SK-N-SH (cell line): Measurements from ENCODE around the gene MRPS34. TPM values are rescaled to one million over a fixed set of nuclear protein-coding genes. Genes with fewer than 3 reads are reported as not detected.

Experiments
- CTCF ChIA-PET: fragments of 300-600, 350-600 bp; formaldehyde crosslinking; extraction: SDS; loops from one replicate; lab custom pipeline; 2021; lab: Yijun Ruan, JAX
- POLR2A ChIA-PET: fragments of 350-600 bp; sonication (Branson Sonifier 250); formaldehyde crosslinking; extraction: SDS; loops from one replicate; lab custom pipeline; 2020; ENCODE audit warnings: antibody characterized with exemption, inconsistent platforms; lab: Yijun Ruan, JAX
- DNase-seq: peaks from one replicate; pipeline ENCODE4 v3.0.0; 2012
- H2AFZ ChIP-seq: fragments of 200-600 bp; sonication (generic); 2 replicates; pipeline ENCODE4 v1.8.1; 2016; ENCODE audit warnings: antibody characterized with exemption, mild to moderate bottlenecking, low read depth
- H3F3A ChIP-seq: fragments of 200-600 bp; sonication (generic); replicated peaks from 2 replicates; pipeline ENCODE3; 2016; ENCODE audit warnings: antibody characterized with exemption, mild to moderate bottlenecking; ENCODE audit not compliant: insufficient read depth
- H3K27ac ChIP-seq, 2 experiments: fragments of 200-500 bp in 1 of 2; fragments of 200-600 bp in 1 of 2; sonication (Bioruptor generic) in 1 of 2; sonication (generic), shearing (Covaris generic) in 1 of 2; 2 replicates each; pipeline versions ENCODE4 v1.5.1 to v1.6.1; 2014 to 2016; ENCODE audit warnings: low read depth in 2 of 2, inconsistent platforms in 1 of 2, low read length in 1 of 2, mild to moderate bottlenecking in 1 of 2, mixed read lengths in 1 of 2
- H3K27me3 ChIP-seq: fragments of 200-600 bp; sonication (generic), shearing (Covaris generic); 2 replicates; pipeline ENCODE4 v1.6.1; 2016; ENCODE audit warnings: mixed run types; ENCODE audit not compliant: insufficient read depth
- H3K36me3 ChIP-seq, 2 experiments: fragments of 200-500 bp in 1 of 2; fragments of 200-600 bp in 1 of 2; sonication (Bioruptor generic) in 1 of 2; sonication (generic) in 1 of 2; replicated peaks in 1 of 2; 2 replicates each; pipeline versions ENCODE3 to v1.5.1; 2014 to 2016; ENCODE audit warnings: low read length in 1 of 2, mild to moderate bottlenecking in 1 of 2; ENCODE audit not compliant: insufficient read depth in 2 of 2, control insufficient read depth in 1 of 2
- H3K4me1 ChIP-seq, 2 experiments: fragments of 200-500 bp in 1 of 2; fragments of 200-600 bp in 1 of 2; sonication (Bioruptor generic) in 1 of 2; sonication (generic), shearing (Covaris generic) in 1 of 2; 2 replicates each; pipeline versions ENCODE4 v1.5.1 to v1.6.1; 2014 to 2016; ENCODE audit warnings: low read depth in 1 of 2, low read length in 1 of 2, mixed run types in 1 of 2; ENCODE audit not compliant: insufficient read depth in 2 of 2, control insufficient read depth in 1 of 2
- H3K4me2 ChIP-seq: fragments of 200-600 bp; sonication (generic), shearing (Covaris generic); 2 replicates; pipeline ENCODE4 v1.6.1; 2017; ENCODE audit warnings: mixed run types
- H3K4me3 ChIP-seq, 2 experiments: fragments of 200-500 bp in 1 of 2; fragments of 200-600 bp in 1 of 2; sonication (Bioruptor generic) in 1 of 2; sonication (generic), shearing (Covaris generic) in 1 of 2; 2 replicates each; pipeline versions ENCODE4 v1.5.1 to v1.8.1; 2014 to 2016; ENCODE audit warnings: low read depth in 2 of 2, inconsistent platforms in 1 of 2, low read length in 1 of 2, mild to moderate bottlenecking in 1 of 2, mixed read lengths in 1 of 2, moderate library complexity in 1 of 2
- H3K79me2 ChIP-seq: fragments of 200-600 bp; sonication (generic); 2 replicates; pipeline ENCODE4 v1.8.1; 2017; ENCODE audit warnings: mild to moderate bottlenecking; ENCODE audit not compliant: insufficient read depth
- H3K9ac ChIP-seq: fragments of 200-600 bp; sonication (generic); 2 replicates; pipeline ENCODE4 v1.6.1; 2017; ENCODE audit warnings: mixed run types
- H3K9me2 ChIP-seq: fragments of 200-600 bp; sonication (generic); 2 replicates; pipeline ENCODE4 v1.6.1; 2017; ENCODE audit warnings: mixed run types
- H3K9me3 ChIP-seq: fragments of 200-600 bp; sonication (generic); 2 replicates; pipeline ENCODE4 v1.6.1; 2017; ENCODE audit warnings: mixed run types, mild to moderate bottlenecking, moderate library complexity
- H4K20me1 ChIP-seq: fragments of 200-600 bp; sonication (generic); 2 replicates; pipeline ENCODE4 v1.6.1; 2017; ENCODE audit warnings: mild to moderate bottlenecking, mixed run types; ENCODE audit not compliant: insufficient read depth
- CHD2 ChIP-seq: fragments of 150-350 bp; IDR thresholded peaks from 2 replicates; pipeline ENCODE4 v1.6.1; 2018; ENCODE audit warnings: low read length; ENCODE audit not compliant: partially characterized antibody
- CTCF ChIP-seq: fragments of 200-600 bp; sonication (generic); IDR thresholded peaks from 2 replicates; pipeline ENCODE4 v1.6.1; 2017; ENCODE audit warnings: antibody characterized with exemption, mild to moderate bottlenecking, moderate library complexity
- ELF1 ChIP-seq: IDR thresholded peaks from 2 replicates; pipeline ENCODE4 v1.4.0; 2012
- EP300 ChIP-seq, 2 experiments: IDR thresholded peaks; 2 replicates each; pipeline versions ENCODE4 v1.4.0 to v1.6.1; 2012; ENCODE audit warnings: borderline replicate concordance in 1 of 2, low read depth in 1 of 2, low read length in 1 of 2
- FOSL2 ChIP-seq: IDR thresholded peaks from 2 replicates; pipeline ENCODE4 v1.4.0; 2012; ENCODE audit warnings: low read depth, mild to moderate bottlenecking, moderate library complexity, borderline replicate concordance
- FOXJ3 ChIP-seq: sonication (generic); formaldehyde crosslinking; IDR thresholded peaks from 2 replicates; pipeline ENCODE4 v1.5.1; 2020; ENCODE audit warnings: mild to moderate bottlenecking, missing genetic modification reagents
- MXI1 ChIP-seq: IDR thresholded peaks from 2 replicates; pipeline ENCODE4 v1.6.1; 2012; ENCODE audit warnings: mild to moderate bottlenecking, low read depth, low read length, improper control_type of control experiment
- RCOR1 ChIP-seq: fragments of 150-350 bp; IDR thresholded peaks from 2 replicates; pipeline ENCODE4 v1.6.1; 2017; ENCODE audit warnings: antibody characterized with exemption, low read length
- REST ChIP-seq: IDR thresholded peaks from 2 replicates; pipeline ENCODE4 v1.6.1; 2012; ENCODE audit warnings: mild to moderate bottlenecking, low read depth, low read length, moderate library complexity
- RXRA ChIP-seq: IDR thresholded peaks from 2 replicates; pipeline ENCODE4 v1.4.0; 2012; ENCODE audit warnings: low read depth, mild to moderate bottlenecking, borderline replicate concordance
- SIN3A ChIP-seq: IDR thresholded peaks from 2 replicates; pipeline ENCODE4 v1.6.1; 2012; ENCODE audit warnings: low read depth, mild to moderate bottlenecking, low read length, moderate library complexity, borderline replicate concordance
- SMC3 ChIP-seq: IDR thresholded peaks from 2 replicates; pipeline ENCODE4 v1.6.1; 2012; ENCODE audit warnings: low read depth, low read length, improper control_type of control experiment
- TCF12 ChIP-seq: IDR thresholded peaks from 2 replicates; pipeline ENCODE4 v1.4.0; 2012
- USF1 ChIP-seq: IDR thresholded peaks from 2 replicates; pipeline ENCODE4 v1.4.0; 2012; ENCODE audit warnings: low read depth, borderline replicate concordance
- USF2 ChIP-seq: fragments of 150-350 bp; IDR thresholded peaks from 2 replicates; pipeline ENCODE4 v1.6.1; 2017; ENCODE audit warnings: antibody characterized with exemption, low read length, low read depth, borderline replicate concordance
- WGBS: methylation state at CpG from one replicate; pipeline ENCODE4 v1.1.6; 2017; ENCODE audit warnings: low lambda C conversion rate; 5-methylcytosine and 5-hydroxymethylcytosine counted together
- polyA plus RNA-seq, 3 experiments: library from polyadenylated mRNA; depleted of rRNA; stranded (reverse); fragments of >200 nt; gene quantifications; 2 replicates each; pipeline ENCODE4 v1.2.3, GENCODE V29; 2012
- TF ChIP-seq, protein P1 (sequence below): IDR thresholded peaks from 2 replicates; pipeline ENCODE4 v1.4.0; 2012; ENCODE audit warnings: low read depth

The MRPS34 gene
- polyA plus RNA-seq, 1 of the 3 experiments (the other 2 are of a cell fraction) = 156 TPM

DNA sequence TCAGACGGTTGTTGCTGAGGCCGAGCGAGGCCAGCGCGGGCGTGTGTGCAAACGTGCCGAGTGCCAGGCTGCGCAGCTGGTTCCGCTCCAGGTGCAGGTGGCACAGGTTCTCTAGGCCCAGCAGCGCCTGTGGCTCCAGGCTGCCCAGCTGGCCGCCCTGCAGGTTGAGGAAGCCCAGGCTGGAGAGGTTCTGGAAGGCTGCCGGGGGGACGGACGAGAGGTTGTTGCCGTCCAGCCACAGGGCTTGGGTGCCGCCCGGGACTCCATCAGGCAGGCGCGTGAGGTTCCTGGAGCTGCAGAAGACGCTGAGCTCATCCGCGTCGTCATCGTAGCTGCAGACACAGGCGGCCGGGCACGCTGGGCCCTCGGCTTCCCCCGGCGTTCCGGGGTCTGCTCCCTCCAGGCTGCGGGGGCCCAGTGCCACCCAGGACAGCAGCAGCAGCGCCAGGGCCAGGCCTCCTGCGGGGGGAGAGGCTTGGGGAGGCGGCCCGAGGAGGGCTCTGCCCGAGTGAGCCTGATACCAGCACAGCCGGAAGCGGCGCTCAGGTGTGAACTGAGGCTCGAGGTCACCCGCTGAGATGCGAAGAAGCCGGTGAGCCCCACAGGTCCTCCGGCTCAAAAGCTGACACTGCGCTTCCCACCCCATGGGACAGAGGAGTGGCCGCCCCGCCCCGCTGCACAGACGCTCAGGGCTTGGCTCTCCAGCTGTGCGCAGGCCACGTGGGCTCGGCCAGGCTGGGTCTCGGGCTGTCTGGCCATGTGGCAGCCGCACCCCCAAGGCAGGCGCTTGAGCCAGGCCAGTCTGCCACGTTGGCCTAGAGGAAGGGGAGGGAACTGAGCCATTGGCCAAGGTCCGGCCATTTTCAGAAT is 19.2 kb upstream of the MRPS34 start:
- H3K4me3 ChIP-seq = no peak overlapping the region
- no peak for DNase-seq
- no peaks in the 10 kb centered on the region for H3K9me2 ChIP-seq
- H3K79me2 ChIP-seq = no peaks in the 10 kb centered on the region
- H3K9ac ChIP-seq = no peak overlapping the region
- no peaks in the 10 kb centered on the region for H3K9me3 ChIP-seq
- no peak overlapping the region for H3K27ac ChIP-seq
- no peaks in the 10 kb centered on the region for H4K20me1 ChIP-seq
- TF ChIP-seq EP300 (IDR thresholded peaks at IDR 0.05; ENCODE audit: borderline replicate concordance in 1 of 2, low read depth in 1 of 2, low read length in 1 of 2) = no peak
- TF ChIP-seq USF1 = no peak
- TF ChIP-seq FOSL2 = no peak
- TF ChIP-seq, protein P1, sequence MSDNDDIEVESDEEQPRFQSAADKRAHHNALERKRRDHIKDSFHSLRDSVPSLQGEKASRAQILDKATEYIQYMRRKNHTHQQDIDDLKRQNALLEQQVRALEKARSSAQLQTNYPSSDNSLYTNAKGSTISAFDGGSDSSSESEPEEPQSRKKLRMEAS = no peak
- no peak for TF ChIP-seq TCF12
- no peak for TF ChIP-seq USF2
- no peak for TF ChIP-seq SIN3A
- TF ChIP-seq MXI1 = no peak
- no peak for TF ChIP-seq CHD2
- TF ChIP-seq FOXJ3 (CRISPR knock-in tag) = no peak
- no peak for TF ChIP-seq CTCF
- TF ChIP-seq SMC3 = no peak
- TF ChIP-seq RCOR1 = no peak
- TF ChIP-seq RXRA = no peak
- no peak for TF ChIP-seq ELF1
- no peak for TF ChIP-seq REST
- ChIA-PET CTCF (interaction anchor here (0.7 to 1.4 kb wide), 2 partner anchors 8 to 10 kb away, joined by 3 to 5 read pairs; partner anchors contain the start of genes NUBP2 and SPSB3), POLR2A (interaction anchor here (2.1 kb wide), 1 partner anchor 10 kb away, joined by 8 read pairs; the partner anchor contains the start of genes NUBP2 and SPSB3)
- H3K4me1 ChIP-seq = no peaks in the 10 kb centered on the region; a peak in 1 of 4 replicates
- no peaks in the 10 kb centered on the region for H3K27me3 ChIP-seq
- 93% methylated on average over 16 of the region's 59 CpGs for WGBS
- no peaks in the 10 kb centered on the region for H3F3A ChIP-seq
- H3K4me2 ChIP-seq = no peak overlapping the region
- peaks cover 0 to 34% of the 10 kb centered on the region in 2 experiments for H3K36me3 ChIP-seq
- no peak overlapping the region for H2AFZ ChIP-seq
